G401.6 (cell line): ENCODE data around the gene AGAP3.

Source experiments
- FAIRE-seq: peaks from 2 replicates; lab custom pipeline; 2012; peaks lifted over from hg19 to GRCh38; lab: Jason Lieb, UNC

AGAP3 gene

DNA sequence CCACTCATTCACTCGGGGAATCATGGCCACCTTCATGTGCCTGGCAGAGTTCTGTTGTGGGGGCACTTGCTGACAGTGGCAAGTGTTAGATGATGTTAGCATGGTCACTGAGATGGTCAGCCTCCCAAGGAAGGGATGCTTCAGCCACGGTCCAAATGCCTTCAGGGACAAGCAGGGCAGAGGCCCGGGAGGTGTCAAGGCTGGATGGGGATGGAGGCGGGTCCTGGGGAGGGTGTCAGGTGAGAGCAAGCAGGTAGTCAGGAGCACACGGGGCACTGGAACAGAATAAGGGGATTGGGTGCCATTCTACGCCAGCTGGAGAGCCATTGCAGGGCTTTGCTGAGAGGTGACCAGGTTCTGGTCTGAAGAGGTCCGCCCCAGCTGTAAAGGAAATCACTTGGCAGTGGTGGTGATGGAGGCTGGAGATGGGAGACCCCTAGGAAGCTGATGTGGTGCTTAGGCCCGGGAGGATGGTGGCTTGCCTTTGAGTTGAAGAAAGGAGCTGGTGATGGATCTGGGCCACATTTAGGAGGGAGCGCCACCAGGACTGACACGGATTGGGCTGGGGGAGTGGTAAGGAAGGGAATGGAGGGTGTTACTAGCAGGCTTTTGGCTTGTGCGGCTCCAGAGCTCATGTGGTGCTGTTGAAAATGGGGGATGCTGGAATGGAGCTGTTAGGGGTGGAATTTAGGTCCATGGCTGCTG lies 24.1 kb downstream of the AGAP3 start:
- no peak for FAIRE-seq

- peak; percentile 28 for FAIRE-seq
Observed at GRCh38 chr7:151110941-151111645, 24.8 kb downstream of the AGAP3 start.

DNA sequence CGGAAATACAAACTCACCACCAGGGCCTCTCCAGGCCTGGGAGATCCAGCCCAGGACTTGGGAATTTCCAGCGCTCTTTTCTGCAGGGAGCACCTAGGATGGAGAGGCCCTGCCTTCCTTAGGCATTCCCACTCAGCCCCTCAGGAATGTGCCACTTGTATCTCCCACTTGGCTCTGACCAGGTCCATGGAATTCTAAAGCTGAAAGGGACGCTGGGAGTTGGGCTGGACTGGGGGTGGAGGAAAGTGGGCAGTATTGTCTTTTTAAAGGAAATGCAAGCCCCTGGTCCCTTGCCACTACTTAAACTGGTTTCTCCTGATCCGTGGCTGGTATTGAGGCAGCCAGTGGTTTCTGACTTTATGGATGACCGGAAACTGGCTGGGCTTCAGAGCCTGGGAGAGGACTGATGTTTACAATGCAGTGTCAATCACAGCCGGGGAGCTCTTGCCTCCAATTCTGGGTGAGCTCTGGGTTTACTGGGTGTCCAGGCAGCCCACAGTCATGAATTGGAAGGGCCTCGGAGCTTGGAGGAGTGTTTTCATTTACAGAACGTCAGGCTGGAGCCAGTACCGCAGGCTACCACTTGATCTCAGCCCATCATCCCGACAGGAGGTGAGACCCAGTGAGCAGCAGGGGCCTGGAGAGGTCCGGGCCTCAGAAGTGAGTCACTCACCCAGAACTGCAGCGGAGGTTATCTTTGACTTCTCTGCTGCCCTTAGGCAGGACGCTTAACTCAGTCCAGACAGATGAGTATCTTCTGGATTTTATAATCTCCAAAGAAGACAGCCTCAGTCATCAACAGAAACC lies 27.3 kb downstream of the AGAP3 start:
- FAIRE-seq = peak; percentile 90

DNA sequence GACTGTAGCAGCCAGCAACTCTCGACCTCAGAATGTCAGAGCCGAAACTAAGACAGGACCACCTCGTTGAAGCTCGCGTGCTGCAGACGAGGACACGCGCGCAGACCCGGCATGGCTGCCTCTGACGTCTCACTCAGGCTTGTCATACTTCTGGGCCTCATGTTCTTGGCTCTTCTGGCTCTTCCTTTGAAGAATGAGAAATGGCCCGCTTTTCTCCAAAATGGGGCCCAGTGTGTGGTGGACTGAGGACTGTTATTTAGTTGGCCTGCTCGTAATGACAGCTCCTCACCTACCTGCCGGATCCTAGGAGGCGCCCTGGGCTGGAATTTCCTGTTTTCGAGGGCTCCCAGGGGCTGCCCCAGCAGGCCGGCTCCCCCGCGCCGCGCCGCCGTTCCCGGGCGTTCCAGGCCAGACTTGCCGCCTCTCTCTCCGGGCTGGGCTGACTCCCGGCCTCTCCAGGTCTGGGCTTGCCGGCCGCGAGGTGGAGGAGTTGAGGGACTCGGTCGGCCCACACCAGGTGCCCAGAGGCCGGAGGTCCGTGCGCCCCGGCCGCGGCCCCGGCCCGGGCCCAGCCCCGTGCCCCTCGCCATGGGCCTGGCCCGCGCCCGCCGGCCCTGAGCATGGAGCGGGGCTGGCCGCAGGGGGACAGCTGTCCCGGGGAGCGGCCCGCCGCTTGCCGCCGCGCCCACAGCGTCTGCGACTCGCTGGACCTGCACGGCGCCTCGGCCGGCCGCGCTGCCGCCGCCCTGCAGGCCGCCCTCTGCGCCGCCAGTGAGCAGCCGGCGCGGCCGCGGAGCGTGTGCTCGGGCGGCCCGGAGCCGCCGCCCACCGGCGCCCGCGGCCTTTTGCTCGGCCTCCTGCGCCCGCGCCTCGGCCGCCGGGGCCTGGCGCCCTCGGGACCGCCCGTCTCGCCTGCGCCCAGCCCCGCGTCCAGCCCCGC lies 28.1 kb downstream of the AGAP3 start:
- FAIRE-seq = no peak

- no peak for FAIRE-seq
Observed at GRCh38 chr7:151115121-151115835, 29.0 kb downstream of the AGAP3 start.

- no peak for FAIRE-seq
Observed at GRCh38 chr7:151115836-151116418, 29.7 kb downstream of the AGAP3 start.

GRCh38 chr7:151116603-151117440 lies 30.5 kb downstream of the AGAP3 start:
- FAIRE-seq = no peak

- no peak for FAIRE-seq
Observed at GRCh38 chr7:151117565-151117964, 31.3 kb downstream of the AGAP3 start.

- FAIRE-seq = no peak
Observed at GRCh38 chr7:151118108-151119054, 32.1 kb downstream of the AGAP3 start.

GRCh38 chr7:151119055-151119415 lies 32.8 kb downstream of the AGAP3 start:
- FAIRE-seq = no peak

GRCh38 chr7:151119902-151120301 lies 33.6 kb downstream of the AGAP3 start:
- FAIRE-seq = no peak

- FAIRE-seq = no peak
Observed at GRCh38 chr7:151120896-151121295, 34.6 kb downstream of the AGAP3 start.

GRCh38 chr7:151121380-151122170 lies 35.3 kb downstream of the AGAP3 start:
- FAIRE-seq = no peak

DNA sequence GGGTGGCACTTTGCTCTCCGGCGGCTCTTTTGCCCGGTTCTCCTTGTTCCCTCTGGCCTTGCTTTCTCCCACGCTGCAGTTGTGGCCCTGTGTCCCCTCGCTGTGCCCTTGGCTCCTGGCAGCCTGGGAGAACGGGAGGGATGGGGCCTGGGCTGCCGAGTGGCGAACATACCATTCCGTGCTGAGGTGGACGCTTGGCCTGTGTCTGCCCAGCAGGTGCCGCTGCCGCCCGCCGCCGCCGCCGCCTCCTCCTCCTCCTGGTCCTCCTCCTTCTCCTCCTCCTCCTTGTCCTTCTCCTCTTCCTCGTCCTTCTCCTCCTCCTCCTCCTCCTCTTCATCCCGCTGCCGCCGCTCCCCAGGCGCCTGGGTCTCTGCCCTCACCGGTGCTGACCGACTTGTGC lies 36.0 kb downstream of the AGAP3 start:
- no peak for FAIRE-seq

DNA sequence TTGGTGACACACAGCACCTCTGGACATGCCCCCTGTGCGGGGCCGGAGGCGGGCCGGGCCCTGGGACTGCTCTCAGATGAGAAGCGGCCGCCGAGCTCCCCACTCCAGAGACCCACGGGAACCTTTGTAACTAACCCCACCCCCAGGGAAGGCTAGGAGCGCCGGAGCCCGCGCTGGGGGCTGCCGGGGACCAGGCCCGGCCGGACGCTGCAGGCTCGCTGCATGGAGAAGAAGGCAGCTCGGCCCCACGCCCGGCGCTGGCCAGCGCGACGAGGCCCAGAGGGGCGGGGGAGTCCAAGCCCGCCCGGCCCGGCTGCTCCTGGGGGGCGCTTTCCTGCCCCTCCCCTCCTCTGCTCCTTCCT lies 36.5 kb downstream of the AGAP3 start:
- FAIRE-seq = no peak

DNA sequence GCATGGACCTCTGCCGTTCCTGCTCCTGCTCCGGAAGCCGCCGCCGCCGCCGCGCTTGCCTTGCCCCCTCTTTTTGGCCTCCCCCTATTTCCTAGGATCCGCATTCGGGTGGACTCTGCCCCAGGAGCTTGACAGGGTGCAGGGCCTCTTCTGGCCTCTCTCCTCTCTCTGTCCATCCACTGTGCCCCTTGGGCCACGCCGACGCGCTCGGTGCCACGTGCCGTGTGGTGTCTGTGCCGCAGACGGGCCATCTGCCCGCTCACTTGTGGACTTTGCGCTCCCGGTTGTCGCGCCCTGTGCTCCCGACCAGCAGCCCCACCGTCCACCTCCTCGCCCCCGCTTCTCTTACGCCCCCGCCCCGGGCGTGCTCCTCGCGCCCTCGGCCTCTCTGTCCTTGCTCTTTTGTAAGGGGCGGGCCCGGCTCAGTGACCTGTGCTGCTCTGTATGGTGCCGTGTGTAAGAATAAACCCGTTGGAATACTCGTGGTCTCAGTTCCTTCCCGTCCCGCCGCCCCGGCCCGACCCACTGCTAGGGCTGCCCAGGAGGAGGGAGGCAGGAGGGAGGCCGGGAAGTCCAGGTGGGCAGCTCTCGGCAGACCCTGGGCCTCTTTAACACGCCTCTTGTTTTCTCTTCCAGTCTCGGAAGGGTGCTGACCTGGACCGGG lies 37.0 kb downstream of the AGAP3 start:
- no peak for FAIRE-seq

GRCh38 chr7:151123822-151124464 lies 37.7 kb downstream of the AGAP3 start:
- peak; percentile 86 for FAIRE-seq
